Measurements from ENCODE around the gene SHISA9. TPM values are rescaled to one million over a fixed set of nuclear protein-coding genes. Genes with fewer than 3 reads are reported as not detected.

SHISA9 gene
- total and polyA plus RNA-seq, 2 donors (not counting 1 experiment from before 2014, with no cell fraction given): 0.03 to 0.07 TPM

- no peak for ATAC-seq (ENCODE audit: low read depth)
- Histone ChIP-seq H2AFZ (ENCODE audit: insufficient read depth, low read depth, low read length, poor library complexity, severe bottlenecking) (no peak overlapping the region), H3K9ac (ENCODE audit: low read length) (no peak overlapping the region), H3K4me1 (ENCODE audit: control insufficient read depth in 2 of 2, insufficient read depth in 2 of 2, low read length in 2 of 2) (no peaks in the 10 kb centered on the region), H3K27me3 (replicated peaks in 1 of 4; ENCODE audit: control extremely low read depth in 1 of 4, control insufficient read depth in 3 of 4, insufficient read depth in 4 of 4, low read length in 3 of 4) (no peaks in the 10 kb centered on the region), H3K79me2 (ENCODE audit: control insufficient read depth, insufficient read depth, low read length) (no peaks in the 10 kb centered on the region), H3K36me3 (replicated peaks in 1 of 2; ENCODE audit: control extremely low read depth in 1 of 2, control insufficient read depth in 1 of 2, extremely low read depth in 1 of 2, insufficient read depth in 2 of 2, low read length in 1 of 2) (no peaks in the 10 kb centered on the region), H3K4me2 (replicated peaks; ENCODE audit: low read depth, low read length, poor library complexity, severe bottlenecking) (no peak overlapping the region), H4K20me1 (ENCODE audit: control insufficient read depth, insufficient read depth, low read length, poor library complexity, severe bottlenecking) (no peaks in the 10 kb centered on the region), H3K9me3 (ENCODE audit: control extremely low read depth in 1 of 3, control insufficient read depth in 2 of 3, insufficient read depth in 1 of 3, low read length in 2 of 3) (no peaks in the 10 kb centered on the region), H3K27ac (ENCODE audit: low read length in 2 of 2) (no peak overlapping the region), H3K4me3 (ENCODE audit: control extremely low read depth in 1 of 5, extremely low read depth in 1 of 5, insufficient read depth in 1 of 5, low read depth in 2 of 5, low read length in 4 of 5) (no peak overlapping the region)
- Mint-ChIP-seq H3K4me3 (no peak overlapping the region), H3K9me3 (ENCODE audit: insufficient read depth) (no peaks in the 10 kb centered on the region), H3K27ac (no peak overlapping the region), H3K4me1 (no peaks in the 10 kb centered on the region), H3K27me3 (no peaks in the 10 kb centered on the region)
- WGBS (ENCODE audit: insufficient coverage): 85% methylated on average over 2 of the region's 3 CpGs
- DNase-seq: no peak
- POLR2A ChIA-PET: no interaction called here
- TF ChIP-seq CTCF (IDR thresholded peaks at IDR 0.05): no peak
- TF ChIP-seq EZH2 (IDR thresholded peaks at IDR 0.05; ENCODE audit: borderline replicate concordance, insufficient read depth, low read depth, low read length, poor library complexity, severe bottlenecking): no peak
- intact Hi-C loops (cut with micrococcal nuclease): no loop called here
- CTCF ChIA-PET: no interaction called here
These were observed 340.8 kb downstream of the SHISA9 start for GRCh38 chr16:13242201-13242600.

- Mint-ChIP-seq H3K4me3 (no peak overlapping the region), H3K27me3 (no peaks in the 10 kb centered on the region), H3K4me1 (no peaks in the 10 kb centered on the region), H3K27ac (no peak overlapping the region), H3K9me3 (ENCODE audit: insufficient read depth) (no peaks in the 10 kb centered on the region)
- Histone ChIP-seq H3K9me3 (ENCODE audit: control extremely low read depth in 1 of 3, control insufficient read depth in 2 of 3, insufficient read depth in 1 of 3, low read length in 2 of 3) (no peaks in the 10 kb centered on the region), H2AFZ (ENCODE audit: insufficient read depth, low read depth, low read length, poor library complexity, severe bottlenecking) (no peak overlapping the region), H3K36me3 (replicated peaks in 1 of 2; ENCODE audit: control extremely low read depth in 1 of 2, control insufficient read depth in 1 of 2, extremely low read depth in 1 of 2, insufficient read depth in 2 of 2, low read length in 1 of 2) (no peaks in the 10 kb centered on the region), H3K4me2 (replicated peaks; ENCODE audit: low read depth, low read length, poor library complexity, severe bottlenecking) (no peak overlapping the region), H3K79me2 (ENCODE audit: control insufficient read depth, insufficient read depth, low read length) (no peaks in the 10 kb centered on the region), H3K27me3 (replicated peaks in 1 of 4; ENCODE audit: control extremely low read depth in 1 of 4, control insufficient read depth in 3 of 4, insufficient read depth in 4 of 4, low read length in 3 of 4) (no peaks in the 10 kb centered on the region), H3K4me3 (ENCODE audit: control extremely low read depth in 1 of 5, extremely low read depth in 1 of 5, insufficient read depth in 1 of 5, low read depth in 2 of 5, low read length in 4 of 5) (no peak overlapping the region), H4K20me1 (ENCODE audit: control insufficient read depth, insufficient read depth, low read length, poor library complexity, severe bottlenecking) (no peaks in the 10 kb centered on the region), H3K4me1 (ENCODE audit: control insufficient read depth in 2 of 2, insufficient read depth in 2 of 2, low read length in 2 of 2) (no peaks in the 10 kb centered on the region), H3K9ac (ENCODE audit: low read length) (no peak overlapping the region), H3K27ac (ENCODE audit: low read length in 2 of 2) (no peak overlapping the region)
- WGBS (ENCODE audit: insufficient coverage): 90% methylated on average over 4 of the region's 5 CpGs
- DNase-seq (no peak), ATAC-seq (ENCODE audit: low read depth) (no peak)
- intact Hi-C loops (cut with micrococcal nuclease): no loop called here
- CTCF ChIA-PET: no interaction called here
- TF ChIP-seq CTCF (IDR thresholded peaks at IDR 0.05): no peak
- TF ChIP-seq EZH2 (IDR thresholded peaks at IDR 0.05; ENCODE audit: borderline replicate concordance, insufficient read depth, low read depth, low read length, poor library complexity, severe bottlenecking): no peak
- POLR2A ChIA-PET: no interaction called here
These were observed 343.4 kb downstream of the SHISA9 start for GRCh38 chr16:13244770-13245169.
